Fibroblast of skin of right quadriceps (primary cell): ENCODE results near the gene WDR70.
A peak's percentile ranks its signal among the peaks of the same experiment; 100 is the strongest.

Experiments
- DNase-seq: peaks from one replicate; pipeline ENCODE4 v3.0.0-alpha.2; 2013

WDR70 gene

GRCh38 chr5:37727238-37727637 lies 348.1 kb downstream of the WDR70 start:
- no peak for DNase-seq

GRCh38 chr5:37730896-37731455 lies 351.9 kb downstream of the WDR70 start:
- DNase-seq, result no peak

DNA sequence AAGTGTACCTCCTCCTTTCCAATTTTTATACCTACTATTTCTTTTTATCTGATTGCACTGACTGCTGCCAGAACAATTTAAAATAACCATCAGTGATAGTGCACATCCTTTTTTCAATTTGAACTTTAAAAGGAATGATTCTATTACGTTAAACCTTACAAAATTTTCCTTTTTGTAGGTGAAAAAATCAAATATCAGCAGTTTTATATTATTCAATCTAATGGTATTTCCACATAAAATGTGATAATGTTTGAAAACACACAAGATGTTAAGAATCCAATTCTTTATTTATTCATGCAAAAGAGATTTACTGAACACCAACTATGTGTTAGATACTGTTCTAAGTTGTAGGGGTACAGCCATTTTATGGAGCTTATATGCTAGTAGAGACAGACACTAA lies 355.0 kb downstream of the WDR70 start:
- no peak for DNase-seq

DNA sequence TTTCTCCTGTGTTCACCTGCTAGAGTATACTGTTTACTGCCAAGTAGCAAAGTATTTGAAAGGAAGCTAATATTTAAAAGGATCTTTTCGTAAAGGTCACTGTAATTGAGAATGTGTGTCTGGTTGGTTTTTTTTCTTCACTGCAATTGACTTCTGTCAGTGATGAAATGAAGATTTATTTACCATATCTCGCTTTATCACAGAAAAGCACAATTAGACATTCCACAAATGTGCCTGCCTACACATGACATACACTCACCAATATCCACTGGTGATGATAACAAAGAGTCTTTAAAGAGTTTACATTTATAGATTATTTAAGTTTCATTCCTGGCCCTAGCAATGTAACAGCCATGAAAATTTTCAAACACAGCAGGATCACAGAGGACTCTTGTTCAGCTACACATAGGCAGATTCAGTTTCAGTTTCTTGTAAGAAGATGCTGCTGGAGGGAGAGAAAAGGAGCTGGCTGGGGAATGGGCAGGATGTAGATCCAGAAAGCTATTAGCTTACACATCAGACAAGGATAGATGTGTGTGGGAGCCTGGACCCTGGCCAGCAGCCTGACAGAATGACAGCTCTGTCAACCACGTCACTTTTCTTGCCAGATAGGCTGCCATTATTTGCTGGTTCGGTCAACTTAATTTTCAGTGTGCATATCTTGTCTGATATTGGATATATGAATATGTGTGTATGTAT lies 356.7 kb downstream of the WDR70 start:
- DNase-seq, result no peak

DNA sequence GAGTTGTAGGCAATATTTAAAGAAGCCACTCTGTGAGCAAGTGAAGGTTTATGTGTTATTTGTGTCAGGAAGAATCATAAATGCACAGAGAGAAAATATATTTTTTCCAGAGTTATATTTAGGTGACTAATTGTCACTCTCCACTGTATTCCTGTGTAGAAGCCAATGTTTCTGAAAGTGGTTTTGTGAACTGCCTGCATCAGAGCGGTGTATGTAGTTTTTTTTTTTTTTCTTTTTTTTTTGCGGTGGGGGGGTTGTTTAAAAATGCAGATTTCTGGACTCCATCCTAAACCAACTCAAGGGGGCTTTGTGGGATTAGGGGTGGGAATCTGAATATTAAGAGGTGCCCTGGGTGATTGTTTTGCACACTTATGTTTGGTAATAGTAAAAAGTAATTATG lies 357.3 kb downstream of the WDR70 start:
- no peak for DNase-seq

DNA sequence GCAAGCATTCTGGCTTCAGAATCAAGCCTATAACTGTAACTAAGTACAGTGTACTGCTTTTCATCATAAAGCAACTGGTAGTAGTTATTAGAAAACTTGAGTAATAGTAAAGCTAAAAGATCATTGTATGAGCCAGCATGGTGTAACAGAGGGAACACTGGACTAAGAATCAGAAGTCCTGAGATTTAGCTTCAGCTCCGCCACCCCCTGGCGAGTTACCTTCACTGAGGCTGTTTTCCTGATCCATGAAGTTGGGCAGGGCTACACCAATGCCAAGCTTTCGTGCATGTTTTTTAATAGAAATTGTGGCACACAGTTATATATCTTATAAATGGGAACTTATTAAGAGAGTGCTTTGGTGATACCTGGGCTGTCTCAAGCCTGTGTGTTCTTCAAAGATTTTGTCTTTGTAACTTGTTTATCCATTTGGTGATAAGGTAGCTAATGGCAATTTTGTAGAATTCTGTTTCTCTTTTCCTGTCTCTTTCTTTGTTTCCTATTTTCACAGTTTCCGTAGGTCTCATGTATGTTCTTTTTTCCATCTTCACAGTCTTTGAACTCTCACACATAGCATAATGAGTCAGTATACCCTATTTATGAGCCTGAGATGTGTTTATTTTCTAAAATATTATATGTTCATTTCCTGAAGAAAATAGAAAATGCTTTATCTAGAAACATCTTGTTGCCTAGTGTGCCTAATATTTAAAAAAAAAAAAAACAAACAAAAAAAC lies 358.4 kb downstream of the WDR70 start:
- no peak for DNase-seq

GRCh38 chr5:37738057-37738691 lies 359.1 kb downstream of the WDR70 start:
- DNase-seq, result peak; percentile 95

DNA sequence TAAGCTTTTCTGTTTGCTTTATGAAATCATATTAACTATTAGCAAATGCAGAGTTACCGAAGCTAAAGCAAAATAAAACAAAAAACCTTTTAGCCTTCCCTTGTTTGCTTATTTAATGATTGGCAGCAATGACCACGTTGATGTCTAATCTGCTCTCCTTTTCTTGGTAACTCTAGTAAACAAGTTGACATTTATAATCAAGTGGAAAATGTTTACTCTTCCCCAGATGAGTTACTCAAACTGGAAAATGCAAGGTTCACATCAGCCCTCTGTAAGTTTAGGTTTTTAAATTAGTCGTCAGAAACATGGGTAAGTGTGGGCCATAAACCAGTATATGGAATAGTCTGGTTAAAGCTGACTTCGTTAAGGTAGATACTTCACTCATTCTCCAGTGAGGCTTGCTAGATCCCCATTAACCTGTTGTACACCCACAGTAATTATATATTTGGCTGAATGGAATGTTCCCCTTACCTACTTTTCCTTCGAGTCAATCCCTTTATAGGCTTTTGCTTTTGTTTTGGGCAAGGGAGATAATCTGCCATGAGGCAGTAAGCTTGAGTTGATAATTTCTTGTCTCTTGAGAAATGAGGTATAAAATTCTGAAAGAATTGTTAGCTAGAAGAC lies 359.9 kb downstream of the WDR70 start:
- DNase-seq, result no peak

- peak; percentile 77 for DNase-seq
Observed at GRCh38 chr5:37739817-37740261, 360.7 kb downstream of the WDR70 start.

DNA sequence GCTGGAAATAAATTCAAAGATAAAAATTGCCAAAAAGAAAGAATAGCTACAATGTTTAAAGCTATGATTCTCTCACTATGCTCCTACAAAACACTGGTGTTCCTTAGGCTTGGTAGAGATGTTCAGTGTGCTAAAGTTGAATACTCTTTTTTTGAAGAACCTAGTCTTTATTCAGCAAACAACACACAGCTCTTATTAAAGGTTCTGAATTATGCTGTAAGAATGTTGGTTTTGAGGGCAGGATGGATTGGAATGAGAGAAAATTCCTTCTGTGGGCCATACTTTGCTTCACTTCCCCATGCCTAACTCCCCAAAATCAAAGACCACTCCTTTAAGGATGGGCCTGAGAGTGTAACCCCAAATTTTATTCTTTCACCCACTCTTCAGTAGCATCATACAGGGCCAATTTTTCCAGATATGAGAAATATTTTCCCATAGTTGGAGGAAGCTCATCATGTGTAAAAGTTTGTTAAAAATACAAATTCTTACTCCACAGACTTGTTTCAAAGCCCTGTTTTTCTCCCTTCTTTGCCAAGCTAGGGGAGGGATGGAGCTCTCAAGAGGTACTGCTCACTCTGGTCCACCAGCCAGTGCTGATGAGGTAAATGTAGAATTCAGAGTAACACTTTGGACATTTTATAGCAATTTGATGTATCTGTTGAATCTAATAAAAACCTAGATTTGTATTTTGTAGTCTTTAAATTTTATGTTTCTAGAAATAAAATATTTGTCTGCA lies 361.4 kb downstream of the WDR70 start:
- peak; percentile 74 for DNase-seq

DNA sequence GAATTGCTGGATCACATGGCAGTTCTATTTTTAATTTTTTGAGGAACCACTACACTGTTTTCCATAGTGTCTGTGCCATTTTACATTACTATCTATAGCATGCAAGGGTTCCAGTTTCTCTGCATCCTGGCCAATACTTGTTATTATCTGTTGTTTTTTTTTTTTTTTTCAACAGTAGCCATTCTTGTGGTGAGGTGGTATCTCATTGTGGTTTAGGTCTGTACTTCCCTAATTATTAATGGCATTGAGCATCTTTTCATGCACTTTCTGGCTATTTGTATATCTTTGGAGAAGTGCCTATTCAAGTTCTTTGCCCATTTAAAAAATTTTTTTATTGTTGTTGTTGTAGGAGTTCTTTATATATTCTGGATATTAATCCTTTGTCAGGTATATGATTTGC lies 363.0 kb downstream of the WDR70 start:
- DNase-seq, result no peak

DNA sequence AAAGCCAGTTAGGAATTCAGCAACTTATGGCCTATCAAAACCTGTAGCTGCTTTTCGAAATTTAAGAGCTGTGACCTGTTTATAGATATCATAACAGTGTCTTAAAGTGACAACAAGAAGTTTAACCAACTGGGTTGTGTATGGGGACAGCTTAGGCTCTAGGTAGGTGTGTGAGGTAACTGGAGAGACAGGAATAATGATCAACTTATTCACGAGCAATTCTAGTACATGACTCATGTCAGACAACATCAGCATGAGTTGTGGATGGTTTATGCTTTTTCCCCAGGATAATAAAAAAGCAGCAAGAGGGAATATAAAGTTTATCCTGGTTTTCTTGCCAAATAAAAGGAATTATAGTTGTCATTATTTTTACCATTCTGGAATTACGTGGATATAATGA lies 372.1 kb downstream of the WDR70 start:
- peak; percentile 55 for DNase-seq

DNA sequence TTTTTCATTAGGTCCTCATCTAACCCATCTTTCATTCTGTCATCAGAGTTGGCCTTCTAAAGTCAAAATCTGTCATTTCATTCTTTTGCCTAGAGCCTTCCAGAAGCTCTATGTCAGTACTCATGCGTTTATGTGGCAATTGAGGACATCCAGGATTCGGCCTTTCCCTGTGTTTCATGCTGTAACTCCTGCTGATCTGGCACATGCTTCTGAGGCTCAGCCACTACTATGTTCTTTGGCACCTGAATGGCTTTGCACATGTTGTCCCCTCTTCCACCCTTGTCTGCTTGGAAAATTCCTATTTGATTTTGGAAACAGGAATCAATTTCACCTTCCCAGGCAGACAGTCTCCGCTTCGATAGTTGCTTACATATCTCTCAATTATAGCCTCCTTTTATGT lies 375.9 kb downstream of the WDR70 start:
- DNase-seq, result no peak

DNA sequence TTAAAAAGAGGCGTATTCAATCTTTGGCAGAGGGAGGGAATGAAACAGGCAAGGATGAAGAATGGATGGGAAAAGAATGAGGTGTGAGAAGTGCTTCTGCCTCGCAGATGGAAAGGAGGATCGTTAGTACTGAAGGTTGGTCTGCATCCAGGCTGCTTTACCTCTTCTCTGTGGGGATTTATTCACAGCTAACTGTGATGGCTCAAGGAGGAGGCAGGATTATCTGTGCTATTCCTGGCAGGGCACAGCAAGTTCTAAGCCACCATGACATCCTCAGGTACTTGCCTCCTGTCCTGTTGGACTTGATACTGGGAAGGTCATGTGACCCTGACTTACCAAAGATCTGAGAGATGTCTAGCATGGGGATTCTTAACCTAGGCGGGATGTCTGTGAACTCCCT lies 376.5 kb downstream of the WDR70 start:
- DNase-seq, result no peak

- DNase-seq, result no peak
Observed at GRCh38 chr5:37756248-37756647, 377.1 kb downstream of the WDR70 start.

DNA sequence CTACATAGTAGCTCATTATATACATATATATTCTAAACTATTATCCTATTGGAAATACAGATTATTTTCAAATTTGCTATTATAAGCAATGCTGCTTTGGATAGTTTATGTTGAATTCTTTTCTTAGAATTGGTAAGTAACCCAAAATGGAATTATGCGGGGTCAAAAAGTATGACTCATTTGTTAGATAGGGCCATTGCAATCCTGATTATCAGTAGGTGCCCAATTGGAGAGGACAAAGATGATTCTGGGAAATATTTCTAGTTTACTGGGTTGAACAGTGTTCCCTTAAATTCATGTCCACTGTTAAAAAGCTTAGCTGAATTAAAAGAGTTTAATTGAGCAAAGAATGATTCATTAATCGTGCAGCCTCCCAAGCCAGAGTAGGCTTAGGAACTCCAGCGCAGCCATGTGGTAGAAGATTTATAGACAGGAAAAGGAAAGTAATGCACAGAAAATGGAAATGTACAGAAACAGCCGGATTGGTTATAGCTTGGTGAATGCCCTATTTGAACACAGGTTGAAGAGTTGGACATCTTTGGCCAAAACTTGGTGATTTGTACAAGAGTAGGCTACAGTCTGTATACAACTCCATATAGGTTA lies 379.0 kb downstream of the WDR70 start:
- no peak for DNase-seq

- no peak for DNase-seq
Observed at GRCh38 chr5:37767251-37767650, 388.1 kb downstream of the WDR70 start.

- DNase-seq, result no peak
Observed at GRCh38 chr5:37767961-37768360, 388.8 kb downstream of the WDR70 start.

GRCh38 chr5:37768371-37768770 lies 389.3 kb downstream of the WDR70 start:
- no peak for DNase-seq

- no peak for DNase-seq
Observed at GRCh38 chr5:37769108-37769507, 390.0 kb downstream of the WDR70 start.

DNA sequence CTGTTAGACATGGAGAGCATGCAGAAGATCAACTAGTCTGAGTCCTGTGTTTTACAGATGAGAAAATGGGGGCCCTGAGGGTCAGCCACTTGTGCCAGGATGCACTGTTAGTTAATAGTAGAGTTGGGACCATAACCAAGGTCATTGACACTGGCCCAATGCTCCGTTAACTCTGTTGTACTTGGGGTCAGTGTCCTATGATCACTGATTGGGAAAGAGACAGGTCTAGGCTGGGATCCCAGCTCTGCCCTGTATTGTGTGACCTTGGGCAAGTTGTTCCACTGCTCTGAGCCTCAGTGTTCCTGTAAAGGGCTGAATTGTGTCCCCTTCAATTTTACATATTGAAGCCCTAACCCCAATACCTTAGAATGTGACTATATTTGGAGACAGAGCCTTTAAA lies 390.7 kb downstream of the WDR70 start:
- no peak for DNase-seq

GRCh38 chr5:37770786-37771185 lies 391.7 kb downstream of the WDR70 start:
- no peak for DNase-seq
